GM18517 (cell line): ENCODE data around the gene SLC25A40.

Experiments used
- ATAC-seq: cut with Tn5 transposase; IDR thresholded peaks from one replicate; pipeline ENCODE4 v1.9.1; 2021; ENCODE audit warnings: mild to moderate bottlenecking, moderate library complexity; ENCODE audit not compliant: unreplicated experiment

SLC25A40 gene

DNA sequence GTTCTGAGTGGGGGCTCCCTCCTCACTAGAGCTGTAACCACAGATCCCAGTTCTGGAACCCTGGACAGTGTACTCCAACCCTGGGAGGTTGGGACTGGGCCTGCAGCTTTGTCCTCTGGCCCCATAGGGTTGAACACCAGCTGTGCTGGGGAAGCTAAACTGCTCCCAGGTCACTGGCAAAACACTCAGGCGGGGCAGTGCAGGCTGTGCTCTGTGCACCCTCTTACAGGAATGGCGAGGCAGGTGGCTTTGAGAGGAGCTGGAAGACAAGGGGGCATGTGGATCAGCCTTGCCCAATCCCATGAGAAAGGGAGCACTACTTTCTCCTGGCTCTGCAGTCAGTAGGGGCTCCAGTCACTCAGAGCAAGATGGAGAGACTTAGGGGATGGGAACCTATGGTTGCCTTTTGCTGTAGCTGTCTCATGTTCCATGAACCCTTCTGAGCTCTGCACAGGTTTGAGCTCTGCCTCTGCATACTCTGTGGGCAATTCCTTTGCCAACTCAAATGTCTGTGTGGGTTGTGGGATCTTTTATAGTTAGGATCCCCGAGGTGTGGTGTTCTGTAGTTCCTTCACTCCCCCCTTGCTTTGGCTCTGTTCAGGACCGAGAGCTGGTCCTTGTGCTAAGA is 90.7 kb downstream of the SLC25A40 start:
- no peak for ATAC-seq

DNA sequence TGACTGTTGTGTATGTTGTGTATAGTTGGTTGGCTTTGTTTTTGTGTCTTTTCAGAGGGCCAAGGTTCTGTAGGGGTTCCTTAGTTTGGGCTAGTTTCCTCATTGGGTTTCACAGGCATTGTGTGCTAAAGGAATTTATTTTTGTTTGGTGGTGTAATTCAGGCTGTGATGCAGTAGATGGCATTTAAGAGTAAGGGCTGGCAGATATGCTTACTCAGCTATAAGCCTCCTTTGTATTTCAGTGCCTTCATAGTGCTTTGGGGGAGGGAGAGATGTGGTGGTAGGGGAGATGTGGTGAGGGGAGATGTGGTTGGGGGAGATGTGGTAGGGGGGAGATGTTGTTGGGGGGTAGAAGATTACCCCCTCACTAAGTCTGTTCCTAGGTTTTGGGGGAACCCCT is 91.7 kb downstream of the SLC25A40 start:
- ATAC-seq = no peak
